ENCODE measurements around the gene TMEM217. TPM values are rescaled to one million over a fixed set of nuclear protein-coding genes. Genes with fewer than 3 reads are reported as not detected.

TMEM217 gene
- total RNA-seq, 6 experiments from 2014 or later = 0.99 to 2.0 (median 1.6) TPM

DNA sequence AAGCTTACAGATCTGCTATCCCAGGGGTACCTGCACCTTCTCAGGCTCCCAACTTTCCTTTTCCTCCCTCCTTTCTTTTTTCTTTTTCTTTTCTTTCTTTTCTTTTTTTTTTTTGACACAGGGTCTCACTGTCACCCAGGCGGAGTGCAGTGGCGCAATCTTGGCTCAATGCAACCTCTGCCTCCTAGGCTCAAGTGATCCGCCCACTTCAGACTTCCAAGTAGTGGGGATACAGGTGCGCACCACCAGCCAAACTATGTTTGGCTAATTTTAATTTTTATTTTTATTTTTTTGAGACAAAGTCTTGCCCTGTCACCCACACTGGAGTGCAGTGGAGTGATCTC is 52.0 kb downstream of the TMEM217 start:
- Mint-ChIP-seq H3K36me3 (ENCODE audit: low read depth) (no peaks in the 10 kb centered on the region), H3K27ac (no peak overlapping the region), H3K27me3 (ENCODE audit: insufficient read depth) (peaks cover 3% of the 10 kb centered on the region; the same call in 1 of the 2 replicates), H3K9me3 (no peaks in the 10 kb centered on the region), H3K4me3 (no peak overlapping the region), H3K4me1 (ENCODE audit: low read depth) (peaks cover 13% of the 10 kb centered on the region)
- DNase-seq = no peak
- TF ChIP-seq, protein P1, sequence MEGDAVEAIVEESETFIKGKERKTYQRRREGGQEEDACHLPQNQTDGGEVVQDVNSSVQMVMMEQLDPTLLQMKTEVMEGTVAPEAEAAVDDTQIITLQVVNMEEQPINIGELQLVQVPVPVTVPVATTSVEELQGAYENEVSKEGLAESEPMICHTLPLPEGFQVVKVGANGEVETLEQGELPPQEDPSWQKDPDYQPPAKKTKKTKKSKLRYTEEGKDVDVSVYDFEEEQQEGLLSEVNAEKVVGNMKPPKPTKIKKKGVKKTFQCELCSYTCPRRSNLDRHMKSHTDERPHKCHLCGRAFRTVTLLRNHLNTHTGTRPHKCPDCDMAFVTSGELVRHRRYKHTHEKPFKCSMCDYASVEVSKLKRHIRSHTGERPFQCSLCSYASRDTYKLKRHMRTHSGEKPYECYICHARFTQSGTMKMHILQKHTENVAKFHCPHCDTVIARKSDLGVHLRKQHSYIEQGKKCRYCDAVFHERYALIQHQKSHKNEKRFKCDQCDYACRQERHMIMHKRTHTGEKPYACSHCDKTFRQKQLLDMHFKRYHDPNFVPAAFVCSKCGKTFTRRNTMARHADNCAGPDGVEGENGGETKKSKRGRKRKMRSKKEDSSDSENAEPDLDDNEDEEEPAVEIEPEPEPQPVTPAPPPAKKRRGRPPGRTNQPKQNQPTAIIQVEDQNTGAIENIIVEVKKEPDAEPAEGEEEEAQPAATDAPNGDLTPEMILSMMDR (IDR thresholded peaks at IDR 0.05) = no peak

DNA sequence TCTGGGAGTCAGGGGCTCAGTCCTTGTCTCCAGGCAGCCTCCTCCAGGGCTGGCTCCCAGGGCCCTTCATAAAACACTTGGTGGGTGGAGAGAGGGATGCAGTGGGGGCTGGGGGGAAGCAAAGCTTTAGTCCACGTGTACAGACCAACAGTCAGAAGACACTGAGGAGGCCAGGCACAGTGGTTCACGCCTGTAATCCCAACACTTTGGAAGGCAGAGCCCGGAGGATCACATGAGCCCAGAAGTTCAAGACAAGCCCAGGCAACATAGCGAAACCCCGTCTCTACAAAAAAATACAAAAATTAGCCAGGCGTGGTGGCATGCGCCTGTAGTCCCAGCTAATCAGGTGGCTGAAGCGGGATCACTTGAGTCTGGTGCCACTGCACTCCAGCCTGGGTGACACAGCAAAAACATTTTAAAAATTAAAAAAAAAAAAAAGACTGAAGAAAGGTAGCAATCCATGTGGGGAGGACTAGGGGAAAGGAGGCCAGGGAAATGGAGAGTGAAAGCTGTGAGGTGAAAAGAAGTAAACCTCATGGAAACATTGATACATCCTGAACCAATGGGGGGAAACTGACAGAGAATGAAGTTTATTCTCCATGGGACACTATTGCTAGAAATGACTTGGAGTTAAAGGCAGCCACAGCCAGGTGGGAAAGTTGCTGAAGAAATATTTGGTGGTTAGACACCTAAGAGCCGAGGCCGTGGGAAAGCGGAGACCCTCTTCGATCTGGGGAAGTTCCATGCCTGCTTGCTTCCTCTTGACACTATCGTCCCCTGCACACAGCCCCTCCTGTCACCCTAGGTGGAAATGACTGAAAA is 52.6 kb downstream of the TMEM217 start:
- peaks cover 11% of the 10 kb centered on the region for H3K4me1 Mint-ChIP-seq (ENCODE audit: low read depth)
- H3K27me3 Mint-ChIP-seq (ENCODE audit: insufficient read depth) = peaks cover 5% of the 10 kb centered on the region
- DNase-seq = no peak
- no peak overlapping the region for H3K4me3 Mint-ChIP-seq
- H3K36me3 Mint-ChIP-seq (ENCODE audit: low read depth) = no peaks in the 10 kb centered on the region
- TF ChIP-seq, protein P1 (IDR thresholded peaks at IDR 0.05) = no peak
- no peaks in the 10 kb centered on the region for H3K9me3 Mint-ChIP-seq
- no peak overlapping the region for H3K27ac Mint-ChIP-seq

DNA sequence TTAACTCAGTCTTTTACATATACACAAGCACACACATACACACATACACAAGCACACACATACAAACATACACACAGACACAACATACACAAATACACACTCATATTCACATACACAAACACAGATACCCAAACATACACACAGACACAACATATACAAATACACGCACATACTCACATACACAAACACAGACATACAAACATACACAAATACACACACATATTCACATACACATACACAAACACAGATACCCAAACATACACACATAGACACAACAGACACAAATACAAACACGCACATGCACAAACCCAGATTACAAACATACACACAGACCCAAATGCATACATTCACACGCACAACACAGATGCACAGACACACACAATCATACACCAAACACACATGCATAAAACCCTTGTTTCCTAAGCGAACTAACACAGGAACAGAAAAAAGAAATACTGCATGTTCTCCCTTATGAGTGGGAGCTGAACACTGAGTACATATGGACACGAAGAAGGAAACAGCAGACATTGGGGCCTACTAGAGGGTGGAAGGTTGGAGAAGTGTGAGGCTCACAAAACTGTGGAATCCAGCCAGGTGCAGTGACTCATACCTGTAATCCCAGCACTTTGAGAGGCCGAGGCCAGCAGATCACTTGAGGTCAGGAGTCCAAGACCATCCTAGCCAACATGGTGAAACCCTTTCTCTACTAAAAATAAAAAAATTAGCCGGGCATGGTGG is 53.8 kb downstream of the TMEM217 start:
- Mint-ChIP-seq H3K36me3 (ENCODE audit: low read depth) (no peaks in the 10 kb centered on the region), H3K4me3 (no peak overlapping the region), H3K9me3 (no peaks in the 10 kb centered on the region), H3K27me3 (ENCODE audit: insufficient read depth) (peaks cover 15% of the 10 kb centered on the region), H3K27ac (no peak overlapping the region), H3K4me1 (ENCODE audit: low read depth) (peaks cover 8% of the 10 kb centered on the region)
- TF ChIP-seq, protein P1 (IDR thresholded peaks at IDR 0.05) = no peak
- DNase-seq = no peak

DNA sequence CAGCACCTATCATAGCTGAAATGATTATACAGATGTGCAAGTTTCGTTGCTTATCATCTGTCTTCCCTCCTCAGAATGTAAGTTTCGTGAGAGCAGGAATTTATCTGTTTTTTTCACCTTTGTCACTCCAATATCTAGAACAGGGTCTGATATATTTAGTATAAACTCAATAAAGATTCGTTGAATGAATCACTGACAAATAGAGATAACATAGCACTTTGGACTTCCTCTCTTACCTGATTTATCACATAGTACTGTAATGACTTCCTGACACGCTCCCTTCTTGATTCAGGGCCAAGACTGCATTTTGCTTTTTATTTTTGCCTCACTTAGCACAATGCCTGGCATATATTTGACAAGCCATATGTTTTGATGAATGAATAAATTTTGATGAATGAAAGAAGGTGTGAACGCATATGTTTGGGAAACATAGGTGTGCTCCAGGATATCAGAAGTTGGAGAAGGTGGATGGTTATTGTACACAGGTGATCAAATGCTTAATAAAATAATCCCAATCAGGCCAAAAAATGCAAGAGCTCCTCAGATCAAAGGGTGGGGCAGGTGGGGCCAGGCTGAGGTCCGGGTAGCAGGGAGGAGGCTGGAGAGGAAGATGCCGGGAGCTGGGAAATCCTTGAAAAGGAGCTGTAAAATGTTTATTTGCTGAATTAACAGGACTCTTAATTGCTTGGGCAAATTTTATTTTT is 55.0 kb downstream of the TMEM217 start:
- Mint-ChIP-seq H3K36me3 (ENCODE audit: low read depth) (no peaks in the 10 kb centered on the region), H3K4me3 (no peak overlapping the region), H3K27me3 (ENCODE audit: insufficient read depth) (peaks cover 15% of the 10 kb centered on the region), H3K4me1 (ENCODE audit: low read depth) (peaks cover 8% of the 10 kb centered on the region), H3K9me3 (no peaks in the 10 kb centered on the region), H3K27ac (no peak overlapping the region)
- DNase-seq = no peak
- TF ChIP-seq, protein P1 (IDR thresholded peaks at IDR 0.05) = no peak

DNA sequence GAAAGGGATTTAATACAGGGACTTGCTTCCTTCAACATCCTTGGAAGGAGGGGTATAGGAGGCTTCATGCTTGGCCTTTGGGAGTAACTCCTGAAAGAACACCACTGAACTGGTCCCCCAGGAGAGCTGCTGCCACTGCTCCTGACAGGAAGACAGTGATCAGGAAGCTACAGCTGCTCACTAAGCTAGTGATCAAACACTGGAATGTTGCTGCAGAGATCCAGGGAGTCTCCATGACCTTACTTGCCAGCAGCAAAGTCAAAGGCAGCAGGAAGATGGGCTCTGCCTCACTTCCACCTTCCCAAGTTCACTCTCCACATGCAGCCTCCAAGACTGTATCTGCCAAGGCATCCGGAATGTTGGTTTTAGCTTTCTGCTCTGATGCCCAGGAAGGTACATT is 56.2 kb downstream of the TMEM217 start:
- Mint-ChIP-seq H3K27me3 (ENCODE audit: insufficient read depth) (peaks cover 15% of the 10 kb centered on the region), H3K9me3 (no peaks in the 10 kb centered on the region), H3K4me1 (ENCODE audit: low read depth) (peaks cover 8% of the 10 kb centered on the region), H3K27ac (no peak overlapping the region), H3K4me3 (no peak overlapping the region), H3K36me3 (ENCODE audit: low read depth) (no peaks in the 10 kb centered on the region)
- TF ChIP-seq, protein P1 (IDR thresholded peaks at IDR 0.05) = no peak
- DNase-seq = no peak

Measured in HFFc6 (cell line).